HepG2 (cell line): ENCODE data around the gene NOXO1. TPM values are rescaled to one million over a fixed set of nuclear protein-coding genes. Genes with fewer than 3 reads are reported as not detected.

Source experiments
- AGO2 ChIP-seq: fragments of 200-400 bp; formaldehyde crosslinking; optimal IDR thresholded peaks from 2 replicates; pipeline ENCODE3; 2017; ENCODE audit warnings: mild to moderate bottlenecking, low read depth, low read length, moderate library complexity
- AKAP8 ChIP-seq: sonication (generic); formaldehyde crosslinking; IDR thresholded peaks from 2 replicates; pipeline ENCODE4 v1.5.1; 2020; ENCODE audit warnings: mild to moderate bottlenecking, missing genetic modification reagents
- HNF1A ChIP-seq, 2 experiments: sonication (generic) in 1 of 2; formaldehyde crosslinking in 1 of 2; IDR thresholded peaks; 2 replicates each; pipeline versions ENCODE4 v1.4.0 to v1.6.1; 2016 to 2020; ENCODE audit warnings: borderline replicate concordance in 1 of 2, low read depth in 1 of 2, mild to moderate bottlenecking in 1 of 2, missing genetic modification reagents in 1 of 2
- KDM3A ChIP-seq: IDR thresholded peaks from 2 replicates; pipeline ENCODE4 v1.6.1; 2018; ENCODE audit warnings: low read depth, missing compliant biosample characterization
- MED13 ChIP-seq: sonication (generic); formaldehyde crosslinking; IDR thresholded peaks from 2 replicates; pipeline ENCODE4 v1.5.0; 2020; ENCODE audit warnings: missing genetic modification reagents
- NCOA1 ChIP-seq: sonication (generic); formaldehyde crosslinking; IDR thresholded peaks from 2 replicates; pipeline ENCODE4 v1.9.0; 2021; ENCODE audit warnings: missing genetic modification reagents
- ZBTB33 ChIP-seq: sonication (generic); formaldehyde crosslinking; IDR thresholded peaks from 2 replicates; pipeline ENCODE4 v1.4.0; 2020; ENCODE audit warnings: missing genetic modification reagents
- ZNF318 ChIP-seq: sonication (generic); formaldehyde crosslinking; IDR thresholded peaks from 2 replicates; pipeline ENCODE4 v1.4.0; 2020; ENCODE audit warnings: mild to moderate bottlenecking, missing genetic modification reagents
- ZNF496 ChIP-seq: sonication (generic); formaldehyde crosslinking; IDR thresholded peaks from 2 replicates; pipeline ENCODE4 v1.8.1; 2023; ENCODE audit warnings: mild to moderate bottlenecking, moderate library complexity, missing genetic modification reagents; ENCODE audit not compliant: insufficient replicate concordance
- ZNF674 ChIP-seq: sonication (generic); formaldehyde crosslinking; IDR thresholded peaks from 2 replicates; pipeline ENCODE4 v1.5.0; 2020; ENCODE audit warnings: low read depth, mild to moderate bottlenecking, missing genetic modification reagents
- ZNF775 ChIP-seq: sonication (generic); formaldehyde crosslinking; IDR thresholded peaks from 2 replicates; pipeline ENCODE4 v1.4.0; 2020; ENCODE audit warnings: missing genetic modification reagents, mild to moderate bottlenecking, moderate library complexity, borderline replicate concordance
- polyA plus RNA-seq, 8 experiments: library from polyadenylated mRNA; depleted of rRNA in 3 of 8; stranded (reverse) in 7 of 8; unstranded in 1 of 8; fragments of >200 nt; fragmentation: Illumina TruSeq in 4 of 8; extraction: Trizol in 4 of 8; gene quantifications; 2 replicates each; pipeline versions ENCODE4 v1.2.1 to v1.2.3, GENCODE V29; 2011 to 2016; ENCODE audit warnings: low read depth in 4 of 8, missing spikeins in 1 of 8, mixed read lengths in 1 of 8; ENCODE audit not compliant: insufficient read depth in 1 of 8
- total RNA-seq, 5 experiments: library from RNA; depleted of rRNA; stranded (reverse); fragments of >200 nt; fragmentation: Illumina TruSeq; extraction: Trizol; gene quantifications; 2 replicates each; pipeline ENCODE4 v1.2.3, GENCODE V29; 2016; ENCODE audit warnings: low read depth in 1 of 5

The NOXO1 gene
- total and polyA plus RNA-seq, 2 of the 13 experiments (the other 11 are each of a cell fraction or from before 2014, with no cell fraction given), result 0.69 to 1.4 TPM

GRCh38 chr16:1942810-1943726 lies 38.2 kb downstream of the NOXO1 start, which contains the start of gene MSRB1 (continued):
- TF ChIP-seq ZNF318 (CRISPR knock-in tag) (no peak), NCOA1 (CRISPR knock-in tag) (no peak), AKAP8 (CRISPR knock-in tag) (peak; percentile 36; the same call in 1 of the 2 replicates), KDM3A (CRISPR knock-in tag) (no peak; the same call in 1 of the 2 replicates), AGO2 (peak; percentile 82), ZNF775 (CRISPR knock-in tag) (0 out of 2 replicates have a peak, but pooled peaks have one; percentile 1), ZBTB33 (peak; percentile 40; the same call in 1 of the 2 replicates), HNF1A (IDR thresholded peaks at IDR 0.05; ENCODE audit: low read depth) (no peak), HNF1A (CRISPR knock-in tag; IDR thresholded peaks at IDR 0.05; ENCODE audit: borderline replicate concordance) (0 out of 2 replicates have a peak, but pooled peaks have one; percentile 13), MED13 (CRISPR knock-in tag) (no peak), ZNF496 (CRISPR knock-in tag) (no peak), ZNF674 (no peak)
